ENCODE data around the gene P4HA3. TPM values are rescaled to one million over a fixed set of nuclear protein-coding genes. Genes with fewer than 3 reads are reported as not detected.
"Not testable (repeated sequence)": the region's sequence is repeated elsewhere in the genome, so short reads cannot be mapped to it uniquely, and the experiment has no call there.

P4HA3 gene
- polyA plus RNA-seq (2012; ENCODE audit: missing spikeins), result 0.15 TPM

DNA sequence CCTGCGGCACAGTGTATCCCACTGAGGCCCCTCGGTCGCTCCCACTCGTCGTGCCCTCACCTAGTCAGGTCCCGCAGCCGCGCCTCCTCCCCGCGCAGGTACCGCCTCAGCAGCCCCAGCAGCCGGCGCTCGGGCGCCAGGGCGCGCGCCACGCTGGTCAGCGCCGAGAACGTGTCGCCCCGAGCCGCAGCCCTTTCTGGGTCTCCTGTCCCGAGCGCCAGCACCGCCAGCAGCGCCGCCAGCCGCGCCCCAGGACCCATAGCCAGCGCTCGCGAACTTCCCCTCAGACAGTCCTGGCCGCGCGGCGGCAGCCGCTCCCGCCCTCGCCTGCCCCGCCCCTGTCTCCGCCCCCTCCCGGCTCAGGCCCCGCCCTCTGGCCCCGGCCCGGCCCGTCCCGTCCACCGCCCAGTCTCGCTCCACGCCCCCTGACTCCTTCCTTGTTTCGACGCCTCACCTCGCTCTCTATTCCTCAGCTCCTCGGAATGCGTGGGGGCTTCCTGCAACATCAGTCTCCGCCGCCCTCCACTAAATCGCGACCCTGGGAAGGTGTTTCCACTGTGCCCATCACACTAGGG lies at the start of gene P4HA3:
Gene P4HA3, minus strand, starts transcription at position 289 of the 575 bp plus-strand sequence. Its CDS starts 29 bp downstream, at position 260.
- peak; percentile 33 for DNase-seq (ENCODE audit: insufficient read length)

DNA sequence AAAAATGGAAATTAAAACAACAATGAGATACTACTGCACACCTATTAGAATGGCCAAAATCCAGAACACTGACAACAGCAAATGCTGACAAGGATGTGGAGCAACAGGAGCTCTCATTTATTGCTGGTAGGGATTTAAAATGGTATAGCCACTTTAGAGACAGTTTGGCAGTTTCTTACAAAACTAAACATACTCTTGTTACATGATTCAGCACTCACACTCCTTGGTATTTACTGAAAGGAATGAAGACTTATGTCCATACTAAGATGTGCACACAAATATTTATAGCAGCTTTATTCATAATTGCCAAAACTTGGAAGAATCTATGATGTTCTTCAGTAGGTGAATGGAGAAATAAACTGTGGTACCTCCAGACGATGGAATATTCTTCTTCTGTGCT lies 46.0 kb upstream of the P4HA3 start:
- no peak for TF ChIP-seq POLR2AphosphoS5 (IDR thresholded peaks at IDR 0.05; ENCODE audit: low read depth, low read length)
- no peak for TF ChIP-seq POLR2A (IDR thresholded peaks at IDR 0.05; ENCODE audit: low read depth, low read length)
- no peak for TF ChIP-seq TAF1 (IDR thresholded peaks at IDR 0.05; ENCODE audit: borderline replicate concordance, low read depth, low read length)
- no peak for DNase-seq (ENCODE audit: insufficient read length)

More for the DNA sequence above, at the start of gene P4HA3:
- no peak for FAIRE-seq
- TF ChIP-seq POLR2A (IDR thresholded peaks at IDR 0.05; ENCODE audit: low read depth, low read length) (no peak), TAF1 (IDR thresholded peaks at IDR 0.05; ENCODE audit: borderline replicate concordance, low read depth, low read length) (no peak), POLR2AphosphoS5 (IDR thresholded peaks at IDR 0.05; ENCODE audit: low read depth, low read length) (no peak)

GRCh38 chr11:74355626-74356025 lies 44.2 kb upstream of the P4HA3 start:
- DNase-seq (ENCODE audit: insufficient read length) (no peak), FAIRE-seq (no peak)
- TF ChIP-seq POLR2AphosphoS5 (IDR thresholded peaks at IDR 0.05; ENCODE audit: low read depth, low read length) (no peak), TAF1 (IDR thresholded peaks at IDR 0.05; ENCODE audit: borderline replicate concordance, low read depth, low read length) (no peak), POLR2A (IDR thresholded peaks at IDR 0.05; ENCODE audit: low read depth, low read length) (no peak)

More for the DNA sequence above, 46.0 kb upstream of the P4HA3 start:
- FAIRE-seq, result no peak

DNA sequence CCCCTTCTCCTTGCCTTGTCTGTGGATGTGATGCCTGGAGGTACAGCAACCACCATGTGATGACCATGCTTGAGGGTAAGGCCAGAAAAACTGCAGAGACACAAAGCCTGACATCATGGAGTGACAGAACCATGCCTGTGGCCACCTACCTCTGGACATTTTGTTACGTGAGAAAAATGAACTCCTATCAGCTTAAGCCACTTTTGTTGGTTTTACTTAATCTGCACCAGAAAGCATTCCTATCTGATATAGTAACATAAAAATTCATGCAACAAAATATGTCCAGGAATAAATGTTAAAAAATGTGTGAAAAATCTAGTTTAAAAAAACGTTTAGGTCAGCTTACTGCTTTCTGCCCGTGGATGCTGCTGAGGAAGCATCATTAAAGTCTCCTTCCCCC lies 42.6 kb upstream of the P4HA3 start:
- TF ChIP-seq TAF1 (IDR thresholded peaks at IDR 0.05; ENCODE audit: borderline replicate concordance, low read depth, low read length), result no peak
- TF ChIP-seq POLR2AphosphoS5 (IDR thresholded peaks at IDR 0.05; ENCODE audit: low read depth, low read length), result no peak
- no peak for TF ChIP-seq POLR2A (IDR thresholded peaks at IDR 0.05; ENCODE audit: low read depth, low read length)
- no peak for DNase-seq (ENCODE audit: insufficient read length)
- no peak for FAIRE-seq

- FAIRE-seq (no peak), DNase-seq (ENCODE audit: insufficient read length) (no peak)
- TF ChIP-seq TAF1 (IDR thresholded peaks at IDR 0.05; ENCODE audit: borderline replicate concordance, low read depth, low read length) (no peak), POLR2A (IDR thresholded peaks at IDR 0.05; ENCODE audit: low read depth, low read length) (no peak), POLR2AphosphoS5 (IDR thresholded peaks at IDR 0.05; ENCODE audit: low read depth, low read length) (no peak)
Measured at GRCh38 chr11:74347381-74347780, 35.9 kb upstream of the P4HA3 start.

- TF ChIP-seq POLR2A (IDR thresholded peaks at IDR 0.05; ENCODE audit: low read depth, low read length) (no peak), TAF1 (IDR thresholded peaks at IDR 0.05; ENCODE audit: borderline replicate concordance, low read depth, low read length) (no peak), POLR2AphosphoS5 (IDR thresholded peaks at IDR 0.05; ENCODE audit: low read depth, low read length) (no peak)
- DNase-seq (ENCODE audit: insufficient read length) (no peak), FAIRE-seq (no peak)
Measured at GRCh38 chr11:74345420-74345819, 34.0 kb upstream of the P4HA3 start.

GRCh38 chr11:74341921-74342320 lies 30.5 kb upstream of the P4HA3 start:
- FAIRE-seq, result no peak
- DNase-seq (ENCODE audit: insufficient read length), result no peak
- TF ChIP-seq POLR2AphosphoS5 (IDR thresholded peaks at IDR 0.05; ENCODE audit: low read depth, low read length), result no peak
- TF ChIP-seq POLR2A (IDR thresholded peaks at IDR 0.05; ENCODE audit: low read depth, low read length), result no peak
- TF ChIP-seq TAF1 (IDR thresholded peaks at IDR 0.05; ENCODE audit: borderline replicate concordance, low read depth, low read length), result no peak

- FAIRE-seq, result no peak
Measured at GRCh38 chr11:74339619-74340018, 28.2 kb upstream of the P4HA3 start.

GRCh38 chr11:74338963-74339362 lies 27.5 kb upstream of the P4HA3 start:
- TF ChIP-seq POLR2A (IDR thresholded peaks at IDR 0.05; ENCODE audit: low read depth, low read length) (no peak), POLR2AphosphoS5 (IDR thresholded peaks at IDR 0.05; ENCODE audit: low read depth, low read length) (no peak), TAF1 (IDR thresholded peaks at IDR 0.05; ENCODE audit: borderline replicate concordance, low read depth, low read length) (no peak)
- DNase-seq (ENCODE audit: insufficient read length) (no peak), FAIRE-seq (no peak)

More at GRCh38 chr11:74339619-74340018, 28.2 kb upstream of the P4HA3 start:
- no peak for TF ChIP-seq POLR2A (IDR thresholded peaks at IDR 0.05; ENCODE audit: low read depth, low read length)
- no peak for TF ChIP-seq POLR2AphosphoS5 (IDR thresholded peaks at IDR 0.05; ENCODE audit: low read depth, low read length)
- TF ChIP-seq TAF1 (IDR thresholded peaks at IDR 0.05; ENCODE audit: borderline replicate concordance, low read depth, low read length), result no peak
- DNase-seq (ENCODE audit: insufficient read length), result no peak

DNA sequence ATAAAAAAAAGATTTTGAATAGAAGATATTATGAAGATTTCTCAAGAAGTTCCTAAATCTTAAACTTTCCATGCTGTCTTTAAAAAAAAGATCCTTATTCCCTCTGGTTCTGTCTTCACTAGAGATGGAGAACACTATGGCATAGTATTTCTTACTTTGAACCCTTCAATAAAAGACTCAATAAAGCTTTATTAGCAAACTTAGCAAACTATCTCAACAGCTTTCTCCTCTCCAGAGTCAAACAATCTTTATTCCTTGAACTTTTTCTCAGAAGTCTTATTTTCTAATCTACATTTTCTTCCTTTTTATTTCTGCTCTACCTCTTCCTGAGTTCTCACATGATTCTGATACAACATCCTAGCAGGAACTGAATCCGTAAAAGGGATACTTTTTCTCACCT lies 21.8 kb upstream of the P4HA3 start:
- FAIRE-seq (no peak), DNase-seq (ENCODE audit: insufficient read length) (no peak)
- TF ChIP-seq POLR2A (IDR thresholded peaks at IDR 0.05; ENCODE audit: low read depth, low read length) (no peak), POLR2AphosphoS5 (IDR thresholded peaks at IDR 0.05; ENCODE audit: low read depth, low read length) (no peak)

DNA sequence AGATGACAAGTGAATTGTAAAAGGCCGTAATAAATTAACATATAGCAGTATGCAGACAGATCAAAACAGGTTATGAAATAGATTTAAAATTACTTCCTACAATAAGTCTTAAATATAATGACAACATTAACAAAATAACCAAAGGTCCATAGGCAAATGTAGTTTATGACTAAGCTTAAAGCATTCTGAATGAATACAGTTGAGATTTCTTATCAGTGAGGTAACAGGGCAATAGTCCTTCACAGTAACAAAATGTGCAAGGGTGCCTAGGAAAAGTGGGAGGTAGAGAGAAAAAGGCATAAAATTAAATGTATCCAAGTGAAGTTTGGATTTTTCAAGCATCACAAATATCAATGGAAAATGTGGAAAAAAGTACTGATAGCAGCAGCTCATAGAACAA lies 20.9 kb upstream of the P4HA3 start:
- DNase-seq (ENCODE audit: insufficient read length), result no peak
- FAIRE-seq, result no peak
- no peak for TF ChIP-seq POLR2A (IDR thresholded peaks at IDR 0.05; ENCODE audit: low read depth, low read length)
- TF ChIP-seq TAF1 (IDR thresholded peaks at IDR 0.05; ENCODE audit: borderline replicate concordance, low read depth, low read length), result no peak
- no peak for TF ChIP-seq POLR2AphosphoS5 (IDR thresholded peaks at IDR 0.05; ENCODE audit: low read depth, low read length)

- FAIRE-seq; DNase-seq (ENCODE audit: insufficient read length): not testable (repeated sequence)
Measured at GRCh38 chr11:74331000-74331399, 19.6 kb upstream of the P4HA3 start.
